ENCODE data around the gene DTNB. TPM values are rescaled to one million over a fixed set of nuclear protein-coding genes. Genes with fewer than 3 reads are reported as not detected.

Gene DTNB
- total RNA-seq, 1 experiment from 2014 or later: 51.9 TPM

- H3K79me2 ChIP-seq (ENCODE audit: low read depth): no peaks in the 10 kb centered on the region
- H3K9me2 ChIP-seq (ENCODE audit: insufficient read depth): no peaks in the 10 kb centered on the region
- intact Hi-C loops (cut with micrococcal nuclease; ENCODE audit: unreplicated experiment): loop anchor here (10.0 kb wide), 1 partner anchor 303 kb away; no protein-coding TSS in a partner anchor
- peaks cover 7% of the 10 kb centered on the region; the same call in 1 of the 2 replicates for H3F3A ChIP-seq (ENCODE audit: insufficient read depth, low read depth)
- no peak overlapping the region for H2AFZ ChIP-seq
- no TSS peak for BruUV-seq (replicated peaks)
- H3K4me1 ChIP-seq (replicated peaks; ENCODE audit: insufficient read depth): no peaks in the 10 kb centered on the region
- H3K36me3 ChIP-seq (ENCODE audit: low read depth): no peaks in the 10 kb centered on the region
- H3K9me3 ChIP-seq (ENCODE audit: insufficient read depth, low read depth): no peaks in the 10 kb centered on the region
- H3K27ac ChIP-seq: no peak overlapping the region
- H3K4me2 ChIP-seq: no peak overlapping the region
- H3K4me3 ChIP-seq: no peak overlapping the region
- no peaks in the 10 kb centered on the region for H3K27me3 ChIP-seq (ENCODE audit: insufficient read depth, low read depth)
- CTCF ChIA-PET: interaction anchor here (0.6 kb wide), 1 partner anchor 15 kb away, joined by 3 read pairs; no protein-coding TSS in a partner anchor
- DNase-seq: no peak
- no peaks in the 10 kb centered on the region for H4K20me1 ChIP-seq (ENCODE audit: insufficient read depth)
- POLR2A ChIA-PET (ENCODE audit: unreplicated experiment): no interaction called here
- TF ChIP-seq CTCF (conservative IDR thresholded peaks at IDR 0.05) (no peak), EZH2 (IDR thresholded peaks at IDR 0.05; ENCODE audit: low read depth) (no peak)
Measured at GRCh38 chr2:25528173-25528572, 145.2 kb downstream of the DTNB start.

GRCh38 chr2:25524507-25524906, 148.9 kb downstream of the DTNB start:
- no peaks in the 10 kb centered on the region for H3K36me3 ChIP-seq (ENCODE audit: low read depth)
- no peaks in the 10 kb centered on the region for H3K9me3 ChIP-seq (ENCODE audit: insufficient read depth, low read depth)
- no TSS peak for BruUV-seq (replicated peaks)
- no peak overlapping the region for H2AFZ ChIP-seq
- H3F3A ChIP-seq (ENCODE audit: insufficient read depth, low read depth): peaks cover 7% of the 10 kb centered on the region; the same call in 1 of the 2 replicates
- H3K79me2 ChIP-seq (ENCODE audit: low read depth): no peaks in the 10 kb centered on the region
- H3K4me1 ChIP-seq (replicated peaks; ENCODE audit: insufficient read depth): no peaks in the 10 kb centered on the region
- no peak for DNase-seq
- no peaks in the 10 kb centered on the region; the same call in 1 of the 2 replicates for H3K9me2 ChIP-seq (ENCODE audit: insufficient read depth)
- no peak overlapping the region for H3K4me2 ChIP-seq
- CTCF ChIA-PET: no interaction called here
- POLR2A ChIA-PET (ENCODE audit: unreplicated experiment): no interaction called here
- intact Hi-C loops (cut with micrococcal nuclease; ENCODE audit: unreplicated experiment): loop anchor here (5.0 to 10.0 kb wide), 3 partner anchors 162 to 552 kb away; partner anchors contain the start of gene DNAJC27
- no peak overlapping the region for H3K4me3 ChIP-seq
- H4K20me1 ChIP-seq (ENCODE audit: insufficient read depth): no peaks in the 10 kb centered on the region
- H3K27me3 ChIP-seq (ENCODE audit: insufficient read depth, low read depth): no peaks in the 10 kb centered on the region
- H3K27ac ChIP-seq: no peak overlapping the region
- TF ChIP-seq EZH2 (IDR thresholded peaks at IDR 0.05; ENCODE audit: low read depth): no peak
- TF ChIP-seq CTCF (conservative IDR thresholded peaks at IDR 0.05): no peak

- Histone ChIP-seq H2AFZ (no peak overlapping the region), H3K79me2 (ENCODE audit: low read depth) (no peaks in the 10 kb centered on the region), H4K20me1 (ENCODE audit: insufficient read depth) (no peaks in the 10 kb centered on the region), H3F3A (ENCODE audit: insufficient read depth, low read depth) (peaks cover 4% of the 10 kb centered on the region; the same call in 1 of the 2 replicates), H3K4me1 (replicated peaks; ENCODE audit: insufficient read depth) (no peaks in the 10 kb centered on the region), H3K9me3 (ENCODE audit: insufficient read depth, low read depth) (no peaks in the 10 kb centered on the region), H3K27ac (no peak overlapping the region), H3K36me3 (ENCODE audit: low read depth) (no peaks in the 10 kb centered on the region), H3K4me3 (no peak overlapping the region), H3K27me3 (ENCODE audit: insufficient read depth, low read depth) (no peaks in the 10 kb centered on the region), H3K9me2 (ENCODE audit: insufficient read depth) (no peaks in the 10 kb centered on the region; the same call in 1 of the 2 replicates), H3K4me2 (no peak overlapping the region)
- DNase-seq: no peak
- intact Hi-C loops (cut with micrococcal nuclease; ENCODE audit: unreplicated experiment): loop anchor here (5.0 to 10.0 kb wide), 3 partner anchors 161 to 551 kb away; partner anchors contain the start of gene DNAJC27
- ChIA-PET CTCF (no interaction called here), POLR2A (ENCODE audit: unreplicated experiment) (no interaction called here)
- no TSS peak for BruUV-seq (replicated peaks)
- TF ChIP-seq CTCF (conservative IDR thresholded peaks at IDR 0.05): no peak
- no peak for TF ChIP-seq EZH2 (IDR thresholded peaks at IDR 0.05; ENCODE audit: low read depth)
Measured at GRCh38 chr2:25523060-25523459, 150.3 kb downstream of the DTNB start.

Data from PC-9 (cell line).